ENCODE data around the gene CCDC60.

The CCDC60 gene

GRCh38 chr12:119512772-119513497, 178.4 kb downstream of the CCDC60 start:
- peak; percentile 18 to 31 for DNase-seq
- TF ChIP-seq GATA1 (IDR thresholded peaks at IDR 0.05; ENCODE audit: low read depth, low read length), result no peak
- no peak for TF ChIP-seq POLR2A (IDR thresholded peaks at IDR 0.05; ENCODE audit: low read length)

DNA sequence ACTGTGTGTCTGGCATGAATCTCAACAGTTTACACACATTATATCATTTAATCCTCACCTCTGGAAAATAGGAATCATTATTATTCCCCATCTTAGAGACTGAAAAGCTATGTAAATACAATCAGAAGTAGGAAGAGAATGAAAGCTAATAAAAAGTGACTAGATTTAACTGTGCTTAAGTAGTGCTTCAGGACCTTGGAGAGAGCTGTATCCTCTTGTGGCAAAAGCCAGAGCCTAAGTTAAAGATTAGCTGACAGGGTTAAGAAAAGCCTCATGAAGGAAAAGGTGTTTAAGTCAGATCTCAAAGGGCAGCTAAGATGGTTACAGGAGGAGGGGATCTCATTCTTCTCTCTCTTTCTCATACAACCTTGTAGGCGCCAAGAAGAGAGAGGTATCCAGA, 193.7 kb downstream of the CCDC60 start:
- no peak for TF ChIP-seq GATA1 (IDR thresholded peaks at IDR 0.05; ENCODE audit: low read depth, low read length)
- no peak for TF ChIP-seq POLR2A (IDR thresholded peaks at IDR 0.05; ENCODE audit: low read length)
- peak in 1 of 2 experiments; percentile 5 for DNase-seq

GRCh38 chr12:119540476-119540875, 205.9 kb downstream of the CCDC60 start:
- no peak for DNase-seq
- TF ChIP-seq GATA1 (IDR thresholded peaks at IDR 0.05; ENCODE audit: low read depth, low read length) (no peak), POLR2A (IDR thresholded peaks at IDR 0.05; ENCODE audit: low read length) (no peak)

DNA sequence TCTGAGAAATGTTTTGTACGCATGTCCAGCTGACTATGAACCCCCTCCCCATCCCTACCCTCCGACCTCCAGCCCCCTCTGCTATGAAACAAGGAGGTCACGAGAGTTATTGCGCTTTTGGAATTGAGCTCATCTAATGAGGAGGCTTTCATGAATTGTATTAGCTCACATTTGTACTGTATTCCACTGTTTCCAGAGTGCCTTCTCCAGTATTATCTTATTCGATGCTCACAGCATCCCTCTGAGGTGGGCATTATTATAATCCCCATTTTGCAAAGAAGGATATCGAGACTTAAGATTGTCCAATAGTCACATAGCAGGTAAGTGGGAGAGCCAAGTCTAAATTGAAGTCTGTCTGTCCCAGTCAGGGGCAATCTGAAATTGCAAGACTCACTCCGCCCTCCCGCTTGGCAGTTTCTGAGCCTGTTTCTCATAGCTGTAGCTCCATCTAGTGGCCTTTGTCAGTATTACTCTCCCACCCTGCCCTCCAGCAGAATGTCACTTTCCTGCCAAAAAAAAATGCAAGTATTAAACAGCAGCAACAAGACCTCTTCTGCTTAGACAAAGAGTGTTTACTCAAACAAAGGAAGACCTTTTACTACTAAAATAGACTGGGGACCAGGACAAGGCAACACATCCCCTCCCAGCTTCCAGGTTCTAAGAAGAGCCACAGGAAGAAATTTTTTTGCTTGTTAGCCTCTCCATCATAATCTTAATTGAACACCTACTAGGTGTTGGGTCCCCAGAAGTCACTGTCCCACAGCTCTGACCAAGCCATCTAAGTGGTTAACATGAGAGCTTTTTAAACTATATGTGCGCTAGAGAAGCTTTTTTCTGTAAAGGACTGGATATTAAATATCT, 210.5 kb downstream of the CCDC60 start:
- DNase-seq, result peak; percentile 79 to 90
- TF ChIP-seq POLR2A (IDR thresholded peaks at IDR 0.05; ENCODE audit: low read length), result no peak
- no peak for TF ChIP-seq GATA1 (IDR thresholded peaks at IDR 0.05; ENCODE audit: low read depth, low read length)

GRCh38 chr12:119546340-119546739, 211.8 kb downstream of the CCDC60 start:
- TF ChIP-seq POLR2A (IDR thresholded peaks at IDR 0.05; ENCODE audit: low read length) (no peak), GATA1 (IDR thresholded peaks at IDR 0.05; ENCODE audit: low read depth, low read length) (no peak)
- DNase-seq, result no peak

GRCh38 chr12:119547001-119547400, 212.5 kb downstream of the CCDC60 start:
- DNase-seq, result no peak
- TF ChIP-seq GATA1 (IDR thresholded peaks at IDR 0.05; ENCODE audit: low read depth, low read length), result no peak
- TF ChIP-seq POLR2A (IDR thresholded peaks at IDR 0.05; ENCODE audit: low read length), result no peak

GRCh38 chr12:119556854-119557253, 222.3 kb downstream of the CCDC60 start:
- DNase-seq, result no peak
- TF ChIP-seq GATA1 (IDR thresholded peaks at IDR 0.05; ENCODE audit: low read depth, low read length) (no peak), POLR2A (IDR thresholded peaks at IDR 0.05; ENCODE audit: low read length) (no peak)

DNA sequence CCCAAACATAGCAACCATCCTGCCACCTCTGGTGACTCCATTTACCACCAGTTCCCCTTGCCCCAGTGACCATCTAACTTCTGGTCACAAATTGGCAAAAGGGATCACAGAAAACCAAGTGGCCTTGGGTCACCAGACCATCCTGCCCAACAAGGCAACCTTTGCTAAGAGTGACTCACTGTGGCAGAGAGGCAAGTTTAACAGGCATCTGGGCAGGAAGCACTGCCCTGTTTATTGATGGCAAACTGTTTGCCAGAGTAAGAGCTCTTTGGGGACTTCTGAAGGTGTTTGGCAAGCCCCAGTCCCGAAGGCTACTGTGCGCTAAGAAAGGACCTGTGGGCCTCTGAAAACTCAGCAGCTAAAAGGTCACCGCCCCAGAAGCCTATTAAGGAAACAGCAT, 230.9 kb downstream of the CCDC60 start:
- no peak for DNase-seq
- TF ChIP-seq GATA1 (IDR thresholded peaks at IDR 0.05; ENCODE audit: low read depth, low read length), result no peak
- TF ChIP-seq POLR2A (IDR thresholded peaks at IDR 0.05; ENCODE audit: low read length), result no peak

GRCh38 chr12:119570771-119571170, 236.2 kb downstream of the CCDC60 start:
- TF ChIP-seq POLR2A (IDR thresholded peaks at IDR 0.05; ENCODE audit: low read length) (no peak), GATA1 (IDR thresholded peaks at IDR 0.05; ENCODE audit: low read depth, low read length) (no peak)

GRCh38 chr12:119573086-119573485, 238.6 kb downstream of the CCDC60 start:
- TF ChIP-seq GATA1 (IDR thresholded peaks at IDR 0.05; ENCODE audit: low read depth, low read length) (no peak), POLR2A (IDR thresholded peaks at IDR 0.05; ENCODE audit: low read length) (no peak)
- no peak for DNase-seq

More at GRCh38 chr12:119570771-119571170, 236.2 kb downstream of the CCDC60 start:
- no peak for DNase-seq

- no peak for TF ChIP-seq POLR2A (IDR thresholded peaks at IDR 0.05; ENCODE audit: low read length)
- TF ChIP-seq GATA1 (IDR thresholded peaks at IDR 0.05; ENCODE audit: low read depth, low read length), result no peak
- no peak for DNase-seq
Measured at GRCh38 chr12:119574255-119574654, 239.7 kb downstream of the CCDC60 start.

- no peak for DNase-seq
Measured at GRCh38 chr12:119576118-119576810, 241.7 kb downstream of the CCDC60 start.

DNA sequence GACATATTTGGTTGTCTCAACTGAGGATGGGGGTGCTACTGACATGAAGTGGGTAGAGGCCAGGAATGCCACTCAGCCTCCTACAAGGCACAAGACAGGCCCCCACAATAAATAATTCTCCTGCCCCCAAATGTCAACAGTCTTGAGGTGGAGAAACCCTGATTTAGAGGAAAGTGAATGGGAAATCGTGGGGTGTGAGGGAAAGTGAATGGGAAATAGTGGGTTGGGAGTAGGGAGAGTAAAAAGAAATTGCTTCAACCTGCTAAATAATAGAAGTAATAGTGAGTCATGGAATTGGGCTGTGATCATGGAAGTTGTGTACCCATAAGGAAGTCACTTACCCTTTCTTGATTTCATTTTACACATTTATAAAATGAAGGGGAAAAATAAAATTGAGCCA, 242.4 kb downstream of the CCDC60 start:
- no peak for TF ChIP-seq GATA1 (IDR thresholded peaks at IDR 0.05; ENCODE audit: low read depth, low read length)
- TF ChIP-seq POLR2A (IDR thresholded peaks at IDR 0.05; ENCODE audit: low read length), result no peak

More at GRCh38 chr12:119576118-119576810, 241.7 kb downstream of the CCDC60 start:
- no peak for TF ChIP-seq GATA1 (IDR thresholded peaks at IDR 0.05; ENCODE audit: low read depth, low read length)
- no peak for TF ChIP-seq POLR2A (IDR thresholded peaks at IDR 0.05; ENCODE audit: low read length)

GRCh38 chr12:119578112-119578511, 243.6 kb downstream of the CCDC60 start:
- DNase-seq, result no peak
- TF ChIP-seq GATA1 (IDR thresholded peaks at IDR 0.05; ENCODE audit: low read depth, low read length), result no peak
- no peak for TF ChIP-seq POLR2A (IDR thresholded peaks at IDR 0.05; ENCODE audit: low read length)

More for the DNA sequence above, 242.4 kb downstream of the CCDC60 start:
- no peak for DNase-seq
